Activated CD8-positive, alpha-beta memory T cell treated with anti-CD3 and anti-CD28 coated beads, Interleukin-2, amount 50 U/mL, for 48 hours (primary cell): Measurements from ENCODE around the gene MTA2.
"Not testable (repeated sequence)": the region's sequence is repeated elsewhere in the genome, so short reads cannot be mapped to it uniquely, and the experiment has no call there.

ENCODE experiments used
- DNase-seq: peaks from one replicate; pipeline ENCODE4 v3.0.0-alpha.2; 2020

Gene MTA2

GRCh38 chr11:62565100-62565802, 36.4 kb downstream of the MTA2 start:
- no peak for DNase-seq

GRCh38 chr11:62561677-62562230, 39.9 kb downstream of the MTA2 start:
- not testable (repeated sequence) for DNase-seq

- DNase-seq, result peak; percentile 75
Observed at GRCh38 chr11:62560566-62561103, 41.0 kb downstream of the MTA2 start.

GRCh38 chr11:62559626-62560025, 42.0 kb downstream of the MTA2 start:
- not testable (repeated sequence) for DNase-seq

- no peak for DNase-seq
Observed at GRCh38 chr11:62559204-62559603, 42.5 kb downstream of the MTA2 start.

GRCh38 chr11:62558669-62559068, 43.0 kb downstream of the MTA2 start:
- no peak for DNase-seq

- peak; percentile 80 for DNase-seq
Observed at GRCh38 chr11:62556875-62557631, 44.6 kb downstream of the MTA2 start.

GRCh38 chr11:62556108-62556874, 45.4 kb downstream of the MTA2 start:
- DNase-seq, result peak; percentile 89

GRCh38 chr11:62555464-62556107, 46.1 kb downstream of the MTA2 start:
- peak; percentile 73 for DNase-seq

- DNase-seq, result no peak
Observed at GRCh38 chr11:62554387-62555167, 47.1 kb downstream of the MTA2 start.

GRCh38 chr11:62553839-62554361, 47.8 kb downstream of the MTA2 start:
- DNase-seq, result no peak

GRCh38 chr11:62553080-62553838, 48.4 kb downstream of the MTA2 start:
- DNase-seq, result peak; percentile 66

GRCh38 chr11:62552485-62553079, 49.1 kb downstream of the MTA2 start:
- no peak for DNase-seq

GRCh38 chr11:62550478-62550877, 51.2 kb downstream of the MTA2 start:
- DNase-seq, result not testable (repeated sequence)

- no peak for DNase-seq
Observed at GRCh38 chr11:62548545-62549335, 52.9 kb downstream of the MTA2 start.

GRCh38 chr11:62547691-62548281, 53.9 kb downstream of the MTA2 start:
- no peak for DNase-seq

GRCh38 chr11:62546929-62547625, 54.6 kb downstream of the MTA2 start:
- no peak for DNase-seq
